Mononuclear cell (primary cell): ENCODE measurements around the gene PPP3R1. TPM values are rescaled to one million over a fixed set of nuclear protein-coding genes. Genes with fewer than 3 reads are reported as not detected.

Experiments
- H3K27me3 ChIP-seq: 2 replicates; pipeline ENCODE4 v1.6.0; 2011; ENCODE audit warnings: low read length, control low read depth; ENCODE audit not compliant: insufficient read depth
- H3K4me1 ChIP-seq: 2 replicates; pipeline ENCODE4 v1.5.1; 2011; ENCODE audit warnings: mild to moderate bottlenecking, low read length, control low read depth; ENCODE audit not compliant: insufficient read depth
- H3K4me3 ChIP-seq: 2 replicates; pipeline ENCODE4 v1.5.1; 2011; ENCODE audit warnings: mild to moderate bottlenecking, low read length, moderate library complexity
- H3K9me3 ChIP-seq: 2 replicates; pipeline ENCODE4 v1.5.1; 2011; ENCODE audit warnings: low read depth, mild to moderate bottlenecking, control low read depth, low read length
- total RNA-seq: library from RNA; depleted of rRNA; stranded (reverse); fragments of >200 nt; gene quantifications from one replicate; pipeline ENCODE4 v1.2.3, GENCODE V29; 2012

Gene PPP3R1
- total RNA-seq, 1 donor: 62.1 TPM

- Histone ChIP-seq H3K27me3 (no peaks in the 10 kb centered on the region), H3K4me1 (peaks cover 28% of the 10 kb centered on the region), H3K9me3 (no peaks in the 10 kb centered on the region), H3K4me3 (no peak overlapping the region)
These were observed 79.8 kb downstream of the PPP3R1 start for GRCh38 chr2:68172521-68172920.

GRCh38 chr2:68171684-68172083 is 80.6 kb downstream of the PPP3R1 start:
- no peaks in the 10 kb centered on the region for H3K9me3 ChIP-seq
- H3K4me3 ChIP-seq: no peak overlapping the region
- H3K27me3 ChIP-seq: no peaks in the 10 kb centered on the region
- peaks cover 20% of the 10 kb centered on the region for H3K4me1 ChIP-seq

- Histone ChIP-seq H3K27me3 (no peaks in the 10 kb centered on the region), H3K4me1 (peaks cover 15% of the 10 kb centered on the region), H3K4me3 (no peak overlapping the region), H3K9me3 (no peaks in the 10 kb centered on the region)
These were observed 81.2 kb downstream of the PPP3R1 start for GRCh38 chr2:68171146-68171545.

GRCh38 chr2:68169308-68169707 is 83.0 kb downstream of the PPP3R1 start:
- Histone ChIP-seq H3K4me3 (no peak overlapping the region), H3K9me3 (no peaks in the 10 kb centered on the region), H3K27me3 (no peaks in the 10 kb centered on the region), H3K4me1 (peaks cover 15% of the 10 kb centered on the region)

GRCh38 chr2:68167186-68167585 is 85.1 kb downstream of the PPP3R1 start:
- Histone ChIP-seq H3K9me3 (no peaks in the 10 kb centered on the region), H3K4me3 (no peak overlapping the region), H3K27me3 (no peaks in the 10 kb centered on the region), H3K4me1 (no peaks in the 10 kb centered on the region)

- Histone ChIP-seq H3K4me3 (no peak overlapping the region), H3K4me1 (peaks cover 11% of the 10 kb centered on the region), H3K27me3 (no peaks in the 10 kb centered on the region), H3K9me3 (no peaks in the 10 kb centered on the region)
These were observed 88.7 kb downstream of the PPP3R1 start for GRCh38 chr2:68163641-68164040.

- Histone ChIP-seq H3K4me1 (peaks cover 40% of the 10 kb centered on the region), H3K9me3 (no peaks in the 10 kb centered on the region), H3K27me3 (no peaks in the 10 kb centered on the region), H3K4me3 (peak overlapping the region; percentile 91)
These were observed 94.2 kb downstream of the PPP3R1 start for GRCh38 chr2:68158134-68158447.

- Histone ChIP-seq H3K4me3 (peak within 1 kb of the TSS; percentile 91), H3K9me3 (no peaks in the 10 kb centered on the region), H3K4me1 (peaks cover 45% of the 10 kb centered on the region), H3K27me3 (no peaks in the 10 kb centered on the region)
These were observed 94.8 kb downstream of the PPP3R1 start, which contains the start of gene PNO1 for GRCh38 chr2:68157402-68158133. Gene PNO1, plus strand, starts transcription at chr2:68157888. Its CDS starts 47 bp downstream, at chr2:68157935.

GRCh38 chr2:68157002-68157401 is 95.3 kb downstream of the PPP3R1 start:
- Histone ChIP-seq H3K4me3 (peak overlapping the region; percentile 91), H3K9me3 (no peaks in the 10 kb centered on the region), H3K4me1 (peaks cover 45% of the 10 kb centered on the region), H3K27me3 (no peaks in the 10 kb centered on the region)

GRCh38 chr2:68156419-68156818 is 95.9 kb downstream of the PPP3R1 start:
- H3K4me3 ChIP-seq: peak overlapping the region; percentile 91

GRCh38 chr2:68155618-68156017 is 96.7 kb downstream of the PPP3R1 start:
- Histone ChIP-seq H3K9me3 (no peaks in the 10 kb centered on the region), H3K4me1 (peaks cover 45% of the 10 kb centered on the region)

More at GRCh38 chr2:68156419-68156818, 95.9 kb downstream of the PPP3R1 start:
- H3K4me1 ChIP-seq: peaks cover 45% of the 10 kb centered on the region
- H3K27me3 ChIP-seq: no peaks in the 10 kb centered on the region
- no peaks in the 10 kb centered on the region for H3K9me3 ChIP-seq

GRCh38 chr2:68152681-68153347 is 99.5 kb downstream of the PPP3R1 start:
- no peaks in the 10 kb centered on the region for H3K27me3 ChIP-seq
- no peak overlapping the region for H3K4me3 ChIP-seq
- H3K9me3 ChIP-seq: no peaks in the 10 kb centered on the region
- H3K4me1 ChIP-seq: peaks cover 30% of the 10 kb centered on the region

More at GRCh38 chr2:68155618-68156017, 96.7 kb downstream of the PPP3R1 start:
- Histone ChIP-seq H3K27me3 (no peaks in the 10 kb centered on the region), H3K4me3 (no peak overlapping the region)

GRCh38 chr2:68151037-68151436 is 101.3 kb downstream of the PPP3R1 start:
- peaks cover 21% of the 10 kb centered on the region for H3K4me1 ChIP-seq
- no peaks in the 10 kb centered on the region for H3K9me3 ChIP-seq
- no peaks in the 10 kb centered on the region for H3K27me3 ChIP-seq
- H3K4me3 ChIP-seq: no peak overlapping the region

GRCh38 chr2:68141875-68142274 is 110.5 kb downstream of the PPP3R1 start:
- no peaks in the 10 kb centered on the region for H3K4me1 ChIP-seq
- H3K4me3 ChIP-seq: no peak overlapping the region
- H3K27me3 ChIP-seq: no peaks in the 10 kb centered on the region
- no peaks in the 10 kb centered on the region for H3K9me3 ChIP-seq

- Histone ChIP-seq H3K27me3 (no peaks in the 10 kb centered on the region), H3K4me1 (peaks cover 8% of the 10 kb centered on the region), H3K4me3 (no peak overlapping the region), H3K9me3 (no peaks in the 10 kb centered on the region)
These were observed 116.6 kb downstream of the PPP3R1 start for GRCh38 chr2:68135448-68136320.
